ENCODE results near the gene TIMP3.

The TIMP3 gene

GRCh38 chr22:32874976-32875375 lies 73.5 kb downstream of the TIMP3 start (continued):
- TF ChIP-seq POU6F1 (CRISPR knock-in tag; IDR thresholded peaks at IDR 0.05; ENCODE audit: borderline replicate concordance, low read depth) = no peak

GRCh38 chr22:32876516-32876915 lies 75.0 kb downstream of the TIMP3 start:
- ATAC-seq = no peak
- TF ChIP-seq TOX (CRISPR knock-in tag; IDR thresholded peaks at IDR 0.05; ENCODE audit: borderline replicate concordance) = no peak
- no peak for TF ChIP-seq TSHZ2 (CRISPR knock-in tag; IDR thresholded peaks at IDR 0.05)
- TF ChIP-seq ARNTL (CRISPR knock-in tag; IDR thresholded peaks at IDR 0.05; ENCODE audit: borderline replicate concordance, low read depth) = no peak
- no peak for TF ChIP-seq ESRRG (CRISPR knock-in tag; IDR thresholded peaks at IDR 0.05)
- TF ChIP-seq RARB (CRISPR knock-in tag; IDR thresholded peaks at IDR 0.05) = no peak
- TF ChIP-seq OSR1 (CRISPR knock-in tag; IDR thresholded peaks at IDR 0.05) = no peak
- no peak for TF ChIP-seq PATZ1 (CRISPR knock-in tag; IDR thresholded peaks at IDR 0.05; ENCODE audit: borderline replicate concordance)
- TF ChIP-seq ZNF565 (CRISPR knock-in tag; conservative IDR thresholded peaks at IDR 0.05; ENCODE audit: low read depth) = no peak
- TF ChIP-seq ISL1 (CRISPR knock-in tag; IDR thresholded peaks at IDR 0.05) = no peak

- no peak for ATAC-seq
- TF ChIP-seq CSDC2 (CRISPR knock-in tag; IDR thresholded peaks at IDR 0.05) (no peak), CREB5 (CRISPR knock-in tag; IDR thresholded peaks at IDR 0.05; ENCODE audit: low read depth) (no peak), TSHZ2 (CRISPR knock-in tag; IDR thresholded peaks at IDR 0.05) (no peak)
Observed at GRCh38 chr22:32877196-32877595, 75.7 kb downstream of the TIMP3 start.

GRCh38 chr22:32879550-32879949 lies 78.0 kb downstream of the TIMP3 start:
- TF ChIP-seq CSRNP3 (CRISPR knock-in tag; IDR thresholded peaks at IDR 0.05) (no peak), ZC3H10 (CRISPR knock-in tag; IDR thresholded peaks at IDR 0.05) (no peak), OSR1 (CRISPR knock-in tag; IDR thresholded peaks at IDR 0.05) (no peak), BACH2 (CRISPR knock-in tag; IDR thresholded peaks at IDR 0.05; ENCODE audit: borderline replicate concordance) (no peak), ZFP30 (CRISPR knock-in tag; IDR thresholded peaks at IDR 0.05) (no peak), ZFP3 (CRISPR knock-in tag; IDR thresholded peaks at IDR 0.05) (no peak), TSHZ2 (CRISPR knock-in tag; IDR thresholded peaks at IDR 0.05) (no peak)

More at GRCh38 chr22:32879550-32879949, 78.0 kb downstream of the TIMP3 start:
- ATAC-seq = no peak

All from SK-N-SH treated with all-trans-retinoic acid at 6 μM for 48 hours (cell line).